SIG-M5 treated with dmso at 0.1 percent for 504 hours (cell line): Measurements from ENCODE around the gene PDZK1IP1.
A peak's percentile ranks its signal among the peaks of the same experiment; 100 is the strongest.

ENCODE experiments used
- DNase-seq: peaks from one replicate; lab custom pipeline; 2025; ENCODE audit not compliant: unreplicated experiment; lab: John Stamatoyannopoulos, UW

PDZK1IP1 gene

GRCh38 chr1:47189844-47190508, at the start of gene PDZK1IP1:
Gene PDZK1IP1, minus strand, starts transcription at chr1:47190036. Its CDS starts 104 bp downstream, at chr1:47189932.
- no peak for DNase-seq

GRCh38 chr1:47238935-47239592, 49.2 kb upstream of the PDZK1IP1 start:
- peak; percentile 25 for DNase-seq

GRCh38 chr1:47235806-47236205, 46.0 kb upstream of the PDZK1IP1 start:
- no peak for DNase-seq

GRCh38 chr1:47235241-47235681, 45.4 kb upstream of the PDZK1IP1 start:
- DNase-seq: no peak

- no peak for DNase-seq
These were observed 43.4 kb upstream of the PDZK1IP1 start for GRCh38 chr1:47233186-47233585.

GRCh38 chr1:47232187-47232874, 42.5 kb upstream of the PDZK1IP1 start, which contains the start of gene TAL1:
Gene TAL1, minus strand, starts transcription at chr1:47232225. Its CDS starts 6,337 bp downstream, at chr1:47225888.
- no peak for DNase-seq

- DNase-seq: peak; percentile 74
These were observed 41.7 kb upstream of the PDZK1IP1 start for GRCh38 chr1:47231301-47232186.

GRCh38 chr1:47230692-47231300, 41.0 kb upstream of the PDZK1IP1 start:
- DNase-seq: no peak

- no peak for DNase-seq
These were observed 40.3 kb upstream of the PDZK1IP1 start for GRCh38 chr1:47229886-47230691.

- no peak for DNase-seq
These were observed 39.4 kb upstream of the PDZK1IP1 start for GRCh38 chr1:47229031-47229885.

- no peak for DNase-seq
These were observed 38.8 kb upstream of the PDZK1IP1 start for GRCh38 chr1:47228644-47229030.

- no peak for DNase-seq
These were observed 37.8 kb upstream of the PDZK1IP1 start for GRCh38 chr1:47227341-47228232.

GRCh38 chr1:47226839-47227215, 37.0 kb upstream of the PDZK1IP1 start:
- no peak for DNase-seq

GRCh38 chr1:47226121-47226838, 36.4 kb upstream of the PDZK1IP1 start:
- DNase-seq: no peak

- DNase-seq: no peak
These were observed 35.7 kb upstream of the PDZK1IP1 start for GRCh38 chr1:47225430-47226100.

GRCh38 chr1:47224676-47225399, 35.0 kb upstream of the PDZK1IP1 start:
- no peak for DNase-seq
